ENCODE data around the gene COL10A1. TPM values are rescaled to one million over a fixed set of nuclear protein-coding genes. Genes with fewer than 3 reads are reported as not detected.
A peak's percentile ranks its signal among the peaks of the same experiment; 100 is the strongest.

Gene COL10A1
- total and polyA plus RNA-seq, 10 of the 15 experiments (the other 5 are each of a cell fraction or from before 2014, with no cell fraction given), result 0.02 to 0.33 (median 0.06) TPM; not detected in 5

- BruUV-seq (replicated peaks), result no TSS peak
- DNase-seq (ENCODE audit: low read depth, low spot score) (no peak), ATAC-seq (no peak), FAIRE-seq (no peak)
- intact Hi-C loops (cut with micrococcal nuclease; ENCODE audit: unreplicated experiment), result loop anchor here (10.0 kb wide), 1 partner anchor 1382 kb away; no protein-coding TSS in a partner anchor
- ChIA-PET CTCF (interaction anchor here (1.0 to 5.0 kb wide), 15 partner anchors 9 to 492 kb away, joined by 3 to 183 read pairs (median 7); partner anchors contain the start of gene FRK), SMC1A (ENCODE audit: uncharacterized antibody, unreplicated experiment) (interaction anchor here (0.8 to 5.0 kb wide), 22 partner anchors 9 to 200 kb away, joined by 3 to 91 read pairs (median 6); partner anchors contain the start of gene FRK), POLR2A (interaction anchor here (0.6 to 4.6 kb wide), 10 partner anchors 9 to 88 kb away, joined by 4 to 30 read pairs (median 6); partner anchors contain the start of gene FRK), RAD21 (ENCODE audit: unreplicated experiment) (interaction anchor here (0.7 to 5.0 kb wide), 19 partner anchors 9 to 209 kb away, joined by 3 to 102 read pairs (median 4); partner anchors contain the start of gene FRK)
- peaks cover 14% of the 10 kb centered on the region; the same call in 2 of the 3 replicates for H3K9me3 ChIP-seq (replicated peaks; ENCODE audit: control insufficient read depth, insufficient read depth, low read length)
- H3K36me3 ChIP-seq (ENCODE audit: control insufficient read depth in 2 of 2, insufficient read depth in 2 of 2, low read length in 1 of 2), result no peaks in the 10 kb centered on the region
- H4K20me1 ChIP-seq (ENCODE audit: control insufficient read depth, insufficient read depth), result no peaks in the 10 kb centered on the region
- 0% methylated on average over 2 of the region's 2 CpGs for WGBS (ENCODE audit: insufficient coverage, insufficient replicate concordance, low lambda C conversion rate, missing lambda C conversion rate)
- peak; percentile 51 for TF ChIP-seq RAD21 (IDR thresholded peaks at IDR 0.05; ENCODE audit: insufficient read depth, low read depth, low read length)
- peak in 2 of 3 experiments; percentile 26 to 35; a peak in 4 of 6 replicates for TF ChIP-seq CTCF (IDR thresholded peaks at IDR 0.05 in 2 of 3, conservative IDR thresholded peaks at IDR 0.05 in 1 of 3; ENCODE audit: control insufficient read depth in 2 of 3, extremely low read depth in 1 of 3, insufficient read depth in 1 of 3, low read depth in 3 of 3, low read length in 3 of 3)
- TF ChIP-seq GABPA (IDR thresholded peaks at IDR 0.05; ENCODE audit: low read depth), result no peak
- 0 out of 2 replicates have a peak, but pooled peaks have one; percentile 12 for TF ChIP-seq ZNF384 (IDR thresholded peaks at IDR 0.05; ENCODE audit: borderline replicate concordance, low read depth, low read length)
- no peak overlapping the region for H2AFZ ChIP-seq (ENCODE audit: control insufficient read depth, low read depth, low read length)
- H3K4me1 ChIP-seq (ENCODE audit: control insufficient read depth, insufficient read depth, low read length), result 0 out of 2 replicates have a peak, but pooled peaks cover 3% of the 10 kb centered on the region
- H3K9ac ChIP-seq (ENCODE audit: control insufficient read depth, insufficient read depth, low read length), result peak overlapping the region; percentile 25; the same call in 1 of the 2 replicates
- peak overlapping the region; percentile 22 for H3K4me2 ChIP-seq (ENCODE audit: control insufficient read depth, insufficient read depth)
- H3K4me3 ChIP-seq, result no peak overlapping the region
- peak overlapping the region; percentile 93 for H3K27ac ChIP-seq (ENCODE audit: control insufficient read depth, insufficient read depth)
- in situ Hi-C loops (cut with MboI), result loop anchor here (5.0 to 10.0 kb wide), 2 partner anchors 85 to 202 kb away; no protein-coding TSS in a partner anchor
- no peaks in the 10 kb centered on the region for H3K27me3 ChIP-seq (replicated peaks in 1 of 2; ENCODE audit: control insufficient read depth in 2 of 2, insufficient read depth in 2 of 2, low read length in 1 of 2)
- H3K79me2 ChIP-seq (ENCODE audit: control insufficient read depth, insufficient read depth, low read length), result peaks cover 59% of the 10 kb centered on the region
Observed at GRCh38 chr6:116096979-116097816, 28.7 kb downstream of the COL10A1 start.
